Muscle of leg (tissue), 11 donors: Measurements from ENCODE around the gene SEMA6C. TPM values are rescaled to one million over a fixed set of nuclear protein-coding genes. Genes with fewer than 3 reads are reported as not detected.

Experiments used
- DNase-seq: peaks from one replicate; pipeline ENCODE4 v3.0.0; 2013
- H3K27ac ChIP-seq: one replicate; pipeline ENCODE4 v1.5.1; 2013; ENCODE audit warnings: mild to moderate bottlenecking, low read length, control low read depth
- H3K27me3 ChIP-seq: one replicate; pipeline ENCODE4 v1.6.1; 2013; ENCODE audit warnings: low read length; ENCODE audit not compliant: control insufficient read depth, insufficient read depth
- H3K36me3 ChIP-seq: one replicate; pipeline ENCODE4 v1.6.1; 2013; ENCODE audit warnings: low read length; ENCODE audit not compliant: control insufficient read depth, insufficient read depth
- H3K4me1 ChIP-seq: one replicate; pipeline ENCODE4 v1.6.1; 2013; ENCODE audit warnings: low read length; ENCODE audit not compliant: control insufficient read depth, insufficient read depth
- H3K4me3 ChIP-seq: one replicate; pipeline ENCODE4 v1.5.1; 2013; ENCODE audit warnings: low read length, control low read depth
- H3K9me3 ChIP-seq: replicated peaks from 2 replicates; pipeline ENCODE4 v1.6.1; 2013; ENCODE audit warnings: low read depth, low read length; ENCODE audit not compliant: control insufficient read depth
- WGBS: methylation state at CpG from one replicate; pipeline ENCODE4 v1.1.5; 2013; ENCODE audit warnings: missing lambda C conversion rate; ENCODE audit not compliant: insufficient coverage; 5-methylcytosine and 5-hydroxymethylcytosine counted together
- polyA plus RNA-seq, 8 donors: library from polyadenylated mRNA; unstranded; fragments of 120-200 nt; gene quantifications; one replicate each; pipeline versions ENCODE4 v1.2.1 to v1.2.3, GENCODE V29; 2013; ENCODE audit warnings: inconsistent platforms in 1 of 8, low replicate concordance in 1 of 8; ENCODE audit not compliant: insufficient read length in 8 of 8, insufficient read depth in 1 of 8
- total RNA-seq: library from RNA; stranded (reverse); fragments of 120-200 nt; gene quantifications from one replicate; pipeline ENCODE4 v1.2.4, GENCODE V29; 2013

SEMA6C gene
- total and polyA plus RNA-seq, 9 donors = 33.4 to 112 (median 86.7) TPM

DNA sequence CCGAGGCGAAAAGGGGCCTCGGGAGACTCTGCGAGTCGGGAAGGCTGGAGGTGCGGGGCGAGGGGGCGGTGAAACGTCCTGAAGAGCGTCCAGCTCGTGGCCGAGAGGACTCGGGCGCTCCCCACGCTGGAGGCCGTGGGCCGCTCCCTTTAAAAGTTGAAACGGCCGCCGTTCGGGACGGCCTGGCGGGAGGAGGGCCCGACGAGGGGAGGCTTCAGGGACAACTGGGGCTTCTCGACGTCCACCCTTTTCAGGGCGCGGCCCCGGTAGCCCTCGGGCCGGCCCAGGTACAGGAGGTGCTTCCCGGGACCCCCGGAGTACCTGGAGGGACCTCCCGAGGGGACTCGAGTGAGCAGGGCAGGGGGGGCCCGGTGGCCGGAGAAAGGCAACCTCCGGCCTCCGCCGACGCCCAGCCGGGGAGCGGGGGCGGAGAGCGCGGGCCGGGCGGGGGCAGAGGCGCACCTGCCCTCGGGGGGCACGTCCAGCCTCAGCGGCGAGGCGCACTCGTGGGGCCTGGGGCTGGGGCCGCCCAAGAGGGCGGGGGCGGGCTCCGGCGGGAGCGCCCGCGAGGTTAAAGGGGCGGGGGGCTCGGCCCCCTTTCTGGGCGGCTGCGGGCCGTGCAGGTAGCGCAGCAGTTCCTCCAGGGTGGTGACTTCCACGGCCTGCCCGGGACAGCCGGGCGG is 14.0 kb downstream of the SEMA6C start:
- Histone ChIP-seq H3K4me1 (peaks cover 24% of the 10 kb centered on the region), H3K4me3 (no peak overlapping the region), H3K36me3 (peaks cover 42% of the 10 kb centered on the region), H3K27me3 (no peaks in the 10 kb centered on the region), H3K9me3 (no peaks in the 10 kb centered on the region), H3K27ac (peak overlapping the region; percentile 74)
- DNase-seq = no peak
- 40% methylated on average over 62 of the region's 74 CpGs for WGBS

DNA sequence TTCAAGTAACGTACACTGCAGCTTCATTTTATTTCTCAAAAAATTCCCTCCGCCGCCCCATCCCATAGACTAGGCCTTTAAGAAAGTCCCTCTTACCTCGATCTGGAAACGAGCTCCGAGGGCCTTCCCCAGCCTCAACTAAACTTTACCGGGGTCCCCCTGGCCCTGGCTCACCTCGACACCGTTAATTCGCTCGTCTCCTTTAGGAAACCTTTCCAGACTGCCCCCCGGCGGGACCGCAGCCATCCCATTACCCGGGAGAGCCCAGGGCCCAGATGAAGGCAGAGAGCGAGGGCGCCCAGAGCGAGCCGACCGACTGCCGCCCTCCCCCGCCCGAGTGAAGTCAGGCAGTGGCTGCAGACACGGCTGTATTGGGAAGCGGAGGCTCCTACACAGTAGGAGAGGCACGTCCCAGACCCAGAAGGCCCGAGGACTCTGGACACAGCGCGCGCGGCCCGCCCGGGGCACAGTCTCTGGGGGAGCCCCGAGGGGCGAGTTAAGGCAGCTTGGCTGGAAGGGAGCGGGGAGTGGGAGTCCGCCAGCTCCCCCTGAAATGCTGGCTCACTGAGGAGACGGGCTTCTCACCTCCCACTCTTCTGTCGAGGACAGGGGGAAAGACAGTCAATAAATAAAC is 14.6 kb downstream of the SEMA6C start:
- peak; percentile 65 for DNase-seq
- peaks cover 24% of the 10 kb centered on the region for H3K4me1 ChIP-seq
- no peaks in the 10 kb centered on the region for H3K27me3 ChIP-seq
- peak overlapping the region; percentile 74 for H3K27ac ChIP-seq
- 12% methylated on average over 32 of the region's 39 CpGs for WGBS
- H3K9me3 ChIP-seq = no peaks in the 10 kb centered on the region
- peak overlapping the region; percentile 41 for H3K4me3 ChIP-seq
- H3K36me3 ChIP-seq = peaks cover 37% of the 10 kb centered on the region

GRCh38 chr1:151130987-151131586 is 15.3 kb downstream of the SEMA6C start:
- Histone ChIP-seq H3K36me3 (peaks cover 30% of the 10 kb centered on the region), H3K4me3 (peak overlapping the region; percentile 41), H3K4me1 (peaks cover 24% of the 10 kb centered on the region), H3K27me3 (no peaks in the 10 kb centered on the region), H3K9me3 (no peaks in the 10 kb centered on the region), H3K27ac (peak overlapping the region; percentile 74)
- peak; percentile 95 for DNase-seq
- WGBS = 8% methylated on average over 43 of the region's 45 CpGs

DNA sequence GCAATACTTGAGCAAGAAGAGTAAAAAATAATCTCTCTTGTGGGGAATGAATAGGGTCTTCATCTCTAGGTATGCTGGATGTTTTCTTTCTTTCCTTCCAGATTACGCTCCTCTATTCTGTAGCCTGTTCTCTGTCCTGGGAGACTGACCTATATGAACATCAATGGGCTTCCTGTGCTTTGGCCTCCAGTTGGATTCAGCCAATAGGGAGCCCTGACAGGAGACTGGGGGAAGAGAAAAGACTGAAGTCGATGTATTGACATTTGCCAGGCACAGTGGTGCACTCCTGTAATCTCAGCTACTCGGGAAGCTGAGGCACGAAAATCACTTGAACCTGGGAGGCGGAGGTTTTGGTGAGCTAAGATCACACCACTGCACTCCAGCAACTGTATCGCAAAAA is 17.6 kb downstream of the SEMA6C start:
- Histone ChIP-seq H3K27me3 (no peaks in the 10 kb centered on the region), H3K9me3 (no peaks in the 10 kb centered on the region), H3K4me1 (peaks cover 23% of the 10 kb centered on the region), H3K27ac (no peak overlapping the region), H3K4me3 (no peak overlapping the region), H3K36me3 (peaks cover 7% of the 10 kb centered on the region)
- 80% methylated on average over 2 of the region's 6 CpGs for WGBS
- no peak for DNase-seq

DNA sequence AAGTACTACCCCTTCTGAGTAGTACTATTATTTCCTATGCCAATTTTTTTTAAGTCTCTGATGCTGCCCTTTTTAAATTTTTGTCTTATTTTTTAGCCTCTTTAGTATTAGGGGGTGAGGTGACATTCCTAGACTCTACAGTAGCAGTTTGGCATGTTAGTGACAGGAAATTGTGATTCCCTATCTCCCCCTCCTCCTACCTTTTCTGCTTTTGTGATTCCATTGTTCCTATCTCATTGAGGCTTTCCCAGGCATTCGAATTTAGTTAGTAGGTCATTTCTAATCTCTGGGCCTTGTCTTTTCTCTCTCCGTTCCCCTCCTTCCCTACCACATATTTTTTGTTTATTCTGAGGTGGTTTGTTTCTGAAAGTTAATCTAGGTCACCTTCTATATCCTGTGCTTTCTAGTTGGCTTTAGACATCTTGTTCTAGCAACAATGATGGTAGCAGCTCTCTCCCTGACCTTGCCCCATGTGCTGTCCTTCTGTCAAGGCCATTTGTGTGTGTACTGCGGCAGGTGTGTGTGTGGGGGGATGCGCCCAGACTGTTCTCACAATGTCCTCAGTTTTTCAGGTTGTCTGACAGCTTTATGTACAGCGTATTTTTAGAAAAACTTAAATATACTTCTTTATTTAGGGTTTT is 21.5 kb downstream of the SEMA6C start:
- WGBS = no CpG with 5 or more reads among the region's 5 CpGs
- H3K4me3 ChIP-seq = no peak overlapping the region
- peaks cover 2% of the 10 kb centered on the region for H3K36me3 ChIP-seq
- H3K9me3 ChIP-seq = no peaks in the 10 kb centered on the region
- no peak for DNase-seq
- no peaks in the 10 kb centered on the region for H3K27me3 ChIP-seq
- H3K27ac ChIP-seq = no peak overlapping the region
- no peaks in the 10 kb centered on the region for H3K4me1 ChIP-seq

- no peak overlapping the region for H3K27ac ChIP-seq
Observed at GRCh38 chr1:151113877-151114276, 32.6 kb downstream of the SEMA6C start.

DNA sequence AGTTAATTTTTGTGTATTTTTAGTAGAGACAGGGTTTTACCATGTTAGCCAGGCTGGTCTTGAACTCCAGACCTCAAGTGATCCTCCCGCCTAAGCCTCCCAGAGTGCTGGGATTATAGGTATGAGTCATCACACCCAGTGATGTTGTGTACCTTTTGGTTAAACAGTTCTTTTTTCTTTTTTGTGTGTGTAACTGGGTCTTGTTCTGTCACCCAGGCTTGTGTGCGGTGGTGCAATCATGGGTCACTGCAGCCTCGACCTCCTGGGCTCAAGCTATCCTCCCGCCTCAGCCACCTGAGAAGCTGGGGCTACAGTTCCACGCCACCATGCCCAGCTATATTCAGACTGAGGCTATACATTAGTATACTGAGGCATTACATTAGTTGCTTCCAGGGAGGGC is 38.1 kb downstream of the SEMA6C start:
- peaks cover 11% of the 10 kb centered on the region for H3K36me3 ChIP-seq
- 100% methylated on average over 1 of the region's 5 CpGs for WGBS

More at GRCh38 chr1:151113877-151114276, 32.6 kb downstream of the SEMA6C start:
- no peak for DNase-seq
- peaks cover 10% of the 10 kb centered on the region for H3K36me3 ChIP-seq
- H3K4me1 ChIP-seq = no peaks in the 10 kb centered on the region
- no peaks in the 10 kb centered on the region for H3K27me3 ChIP-seq
- H3K4me3 ChIP-seq = no peak overlapping the region
- WGBS = no CpG with 5 or more reads among the region's 5 CpGs
- no peaks in the 10 kb centered on the region for H3K9me3 ChIP-seq

DNA sequence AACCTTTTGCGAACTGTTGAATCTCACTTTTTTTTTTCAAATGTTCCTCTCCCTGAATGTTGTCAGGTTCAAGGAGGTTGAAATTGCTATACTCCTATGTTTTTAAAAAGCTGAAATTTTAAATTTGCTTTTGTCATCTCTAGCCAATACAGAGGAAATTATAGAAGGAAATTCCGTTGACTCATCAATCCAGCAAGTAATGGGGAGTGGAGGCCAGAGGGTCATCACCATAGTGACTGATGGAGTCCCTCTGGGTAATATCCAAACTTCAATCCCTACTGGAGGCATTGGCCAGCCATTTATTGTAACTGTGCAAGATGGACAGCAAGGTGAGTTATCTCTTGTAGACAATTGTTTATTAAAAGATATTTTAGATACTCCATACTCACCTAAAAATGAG is 39.5 kb downstream of the SEMA6C start:
- no peaks in the 10 kb centered on the region for H3K4me1 ChIP-seq
- DNase-seq = no peak
- no peak overlapping the region for H3K4me3 ChIP-seq
- H3K27me3 ChIP-seq = no peaks in the 10 kb centered on the region
- peaks cover 11% of the 10 kb centered on the region for H3K36me3 ChIP-seq
- no peaks in the 10 kb centered on the region for H3K9me3 ChIP-seq
- no CpG with 5 or more reads among the region's 2 CpGs for WGBS
- no peak overlapping the region for H3K27ac ChIP-seq

More for the DNA sequence above, 38.1 kb downstream of the SEMA6C start:
- no peaks in the 10 kb centered on the region for H3K9me3 ChIP-seq
- DNase-seq = no peak
- no peaks in the 10 kb centered on the region for H3K27me3 ChIP-seq
- H3K27ac ChIP-seq = no peak overlapping the region
- H3K4me3 ChIP-seq = no peak overlapping the region
- H3K4me1 ChIP-seq = no peaks in the 10 kb centered on the region

- no peak overlapping the region for H3K4me3 ChIP-seq
- no peak overlapping the region for H3K27ac ChIP-seq
- DNase-seq = no peak
- H3K4me1 ChIP-seq = no peaks in the 10 kb centered on the region
- no peaks in the 10 kb centered on the region for H3K9me3 ChIP-seq
- peaks cover 10% of the 10 kb centered on the region for H3K36me3 ChIP-seq
- H3K27me3 ChIP-seq = no peaks in the 10 kb centered on the region
Observed at GRCh38 chr1:151104630-151105029, 41.8 kb downstream of the SEMA6C start.

- Histone ChIP-seq H3K27ac (no peak overlapping the region), H3K4me3 (no peak overlapping the region), H3K27me3 (no peaks in the 10 kb centered on the region), H3K9me3 (no peaks in the 10 kb centered on the region), H3K36me3 (peaks cover 3% of the 10 kb centered on the region), H3K4me1 (no peaks in the 10 kb centered on the region)
- no CpG with 5 or more reads among the region's 1 CpG for WGBS
- DNase-seq = no peak
Observed at GRCh38 chr1:151098126-151098525, 48.3 kb downstream of the SEMA6C start.
